ENCODE results near the gene LETMD1.

DNA sequence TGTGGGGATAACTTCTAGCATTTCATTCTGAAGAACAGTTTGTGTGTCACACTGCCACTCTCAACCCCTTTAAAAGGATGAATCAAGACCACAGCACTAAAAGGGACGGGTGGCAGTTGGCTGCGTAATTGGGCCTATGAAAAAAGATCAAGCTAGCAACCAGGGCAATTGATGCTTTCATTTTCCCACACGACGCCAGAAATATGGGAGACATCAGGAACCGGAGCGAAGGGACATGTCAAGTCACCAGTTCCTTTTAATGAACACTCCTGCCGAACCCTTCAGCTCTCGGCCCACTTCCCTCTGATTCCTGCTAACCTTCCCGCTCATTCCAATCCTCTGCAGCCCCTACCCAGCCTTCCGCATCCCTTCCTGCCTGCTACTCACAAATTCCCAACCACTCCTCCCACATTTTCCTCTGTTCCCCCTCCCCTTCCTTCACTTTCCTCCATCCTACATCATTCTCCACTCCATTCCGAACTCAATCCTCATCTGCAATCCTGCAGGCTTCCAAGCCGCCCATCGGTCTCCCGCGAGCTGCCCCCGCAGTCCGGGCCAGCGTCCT is 34.5 kb downstream of the LETMD1 start:
- TF ChIP-seq, protein P1, sequence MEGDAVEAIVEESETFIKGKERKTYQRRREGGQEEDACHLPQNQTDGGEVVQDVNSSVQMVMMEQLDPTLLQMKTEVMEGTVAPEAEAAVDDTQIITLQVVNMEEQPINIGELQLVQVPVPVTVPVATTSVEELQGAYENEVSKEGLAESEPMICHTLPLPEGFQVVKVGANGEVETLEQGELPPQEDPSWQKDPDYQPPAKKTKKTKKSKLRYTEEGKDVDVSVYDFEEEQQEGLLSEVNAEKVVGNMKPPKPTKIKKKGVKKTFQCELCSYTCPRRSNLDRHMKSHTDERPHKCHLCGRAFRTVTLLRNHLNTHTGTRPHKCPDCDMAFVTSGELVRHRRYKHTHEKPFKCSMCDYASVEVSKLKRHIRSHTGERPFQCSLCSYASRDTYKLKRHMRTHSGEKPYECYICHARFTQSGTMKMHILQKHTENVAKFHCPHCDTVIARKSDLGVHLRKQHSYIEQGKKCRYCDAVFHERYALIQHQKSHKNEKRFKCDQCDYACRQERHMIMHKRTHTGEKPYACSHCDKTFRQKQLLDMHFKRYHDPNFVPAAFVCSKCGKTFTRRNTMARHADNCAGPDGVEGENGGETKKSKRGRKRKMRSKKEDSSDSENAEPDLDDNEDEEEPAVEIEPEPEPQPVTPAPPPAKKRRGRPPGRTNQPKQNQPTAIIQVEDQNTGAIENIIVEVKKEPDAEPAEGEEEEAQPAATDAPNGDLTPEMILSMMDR (IDR thresholded peaks at IDR 0.05): no peak
- no peak for TF ChIP-seq POLR2A (IDR thresholded peaks at IDR 0.05)

Measured in right lobe of liver (tissue), 4 donors.